ENCODE data around the gene MPP7. TPM values are rescaled to one million over a fixed set of nuclear protein-coding genes. Genes with fewer than 3 reads are reported as not detected.

The MPP7 gene
- total and polyA plus RNA-seq, 2 of the 8 experiments (the other 6 are each of a cell fraction or from before 2014, with no cell fraction given), result 1.9 to 9.3 TPM

DNA sequence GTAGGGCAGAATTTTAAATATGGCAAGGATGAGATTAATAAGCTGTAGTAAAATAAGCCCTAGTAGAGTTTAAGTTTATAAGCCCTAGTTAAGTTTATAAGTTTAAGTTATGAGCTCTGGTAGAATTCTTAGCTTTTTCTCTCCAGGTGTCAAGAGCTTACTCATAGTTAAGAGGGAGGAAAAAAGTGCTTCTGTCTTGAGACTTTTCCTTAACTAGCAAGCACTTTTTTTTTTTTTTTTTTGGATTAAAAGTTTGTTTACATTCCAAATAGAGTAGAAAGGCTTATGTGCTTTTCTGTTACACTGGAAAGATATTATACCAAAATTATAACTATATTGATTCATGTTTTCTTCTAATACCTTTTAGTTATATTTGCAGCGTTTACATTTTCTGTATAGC lies 25.5 kb upstream of the MPP7 start:
- H3K4me1 ChIP-seq (replicated peaks in 1 of 4; ENCODE audit: control insufficient read depth in 3 of 4, insufficient read depth in 4 of 4, low read length in 3 of 4), result peaks cover 0 to 10% (median 1%) of the 10 kb centered on the region in 4 experiments; a peak in 3 of 7 replicates
- H3K4ac ChIP-seq (replicated peaks; ENCODE audit: insufficient read length, low read depth, low read length), result no peak overlapping the region
- H3K18ac ChIP-seq (ENCODE audit: extremely low read depth, low read length), result no peak overlapping the region
- 84% methylated on average over 1 of the region's 1 CpG; no CpG with 5 or more reads in 1 of the 2 experiments for WGBS, 2 experiments (ENCODE audit: extremely low coverage in 1 of 2, insufficient coverage in 1 of 2, insufficient read length in 1 of 2, insufficient replicate concordance in 2 of 2, low coverage in 1 of 2, low lambda C conversion rate in 2 of 2, missing lambda C conversion rate in 1 of 2)
- H3K56ac ChIP-seq (replicated peaks; ENCODE audit: insufficient read length, low read depth, low read length), result no peak overlapping the region
- no peak overlapping the region for H2BK15ac ChIP-seq (ENCODE audit: low read length)
- H3K36me3 ChIP-seq (ENCODE audit: control insufficient read depth in 2 of 4, insufficient read depth in 4 of 4, low read length in 3 of 4), result no peaks in the 10 kb centered on the region
- H2AK5ac ChIP-seq (ENCODE audit: low read depth, low read length), result no peak overlapping the region
- H3K27ac ChIP-seq (ENCODE audit: low read depth, low read length), result no peak overlapping the region
- no peak overlapping the region for H2BK20ac ChIP-seq (ENCODE audit: low read length)
- DNase-seq (ENCODE audit: low read depth in 1 of 2, low spot score in 2 of 2) (no peak), FAIRE-seq (no peak)
- no peak overlapping the region for H4K8ac ChIP-seq (ENCODE audit: extremely low read depth, insufficient read depth, low read length)
- no peaks in the 10 kb centered on the region; the same call in 1 of the 2 replicates for H3K23me2 ChIP-seq (ENCODE audit: low read depth, low read length)
- H2BK120ac ChIP-seq (replicated peaks; ENCODE audit: low read depth, low read length), result no peak overlapping the region
- no peak overlapping the region for H3K4me2 ChIP-seq (ENCODE audit: insufficient read depth in 1 of 2, low read depth in 2 of 2, low read length in 2 of 2)
- ChIA-PET POLR2A (ENCODE audit: partially characterized antibody) (interaction anchor here (0.9 kb wide), 1 partner anchor 25 kb away, joined by 5 read pairs; the partner anchor contains the start of gene MPP7), CTCF (ENCODE audit: partially characterized antibody) (interaction anchor here (0.6 to 1.8 kb wide), 8 partner anchors 12 to 618 kb away, joined by 3 to 6 read pairs (median 4); no protein-coding TSS in a partner anchor)
- H3K79me1 ChIP-seq (ENCODE audit: low read depth, low read length), result no peaks in the 10 kb centered on the region
- no peak overlapping the region for H3K14ac ChIP-seq (ENCODE audit: insufficient read length)
- H2AFZ ChIP-seq (ENCODE audit: low read length), result no peak overlapping the region
- no peaks in the 10 kb centered on the region for H3K27me3 ChIP-seq (replicated peaks in 1 of 4; ENCODE audit: control insufficient read depth in 3 of 4, extremely low read depth in 1 of 4, insufficient read depth in 3 of 4, low read length in 3 of 4)
- H2BK12ac ChIP-seq (ENCODE audit: low read depth, low read length), result no peak overlapping the region
- no peak overlapping the region for H4K91ac ChIP-seq (replicated peaks; ENCODE audit: insufficient read length, low read length)
- no peak overlapping the region for H2BK5ac ChIP-seq (ENCODE audit: low read depth, low read length)
- H3K9me3 ChIP-seq (ENCODE audit: insufficient read depth in 2 of 2, low read depth in 1 of 2, low read length in 1 of 2), result no peaks in the 10 kb centered on the region
- no peak overlapping the region for H3K23ac ChIP-seq (ENCODE audit: insufficient read length)
- H3K4me3 ChIP-seq (ENCODE audit: extremely low read depth in 1 of 4, insufficient read depth in 2 of 4, low read depth in 3 of 4, low read length in 4 of 4), result no peak overlapping the region
- no peaks in the 10 kb centered on the region for H4K20me1 ChIP-seq (replicated peaks in 1 of 2; ENCODE audit: control insufficient read depth in 1 of 2, insufficient read depth in 2 of 2, low read length in 2 of 2)
- H4K5ac ChIP-seq (ENCODE audit: insufficient read length, low read depth, low read length), result no peak overlapping the region
- no peaks in the 10 kb centered on the region for H3K79me2 ChIP-seq (ENCODE audit: control insufficient read depth in 1 of 2, insufficient read depth in 2 of 2, low read length in 2 of 2)
- H3K9ac ChIP-seq (replicated peaks in 1 of 4; ENCODE audit: extremely low read depth in 1 of 4, low read depth in 3 of 4, low read length in 3 of 4), result no peak overlapping the region
- no peak for TF ChIP-seq RXRA (IDR thresholded peaks at IDR 0.05; ENCODE audit: insufficient read depth, low read depth, low read length)
- TF ChIP-seq POLR2AphosphoS5 (IDR thresholded peaks at IDR 0.05; ENCODE audit: low read depth, low read length), result no peak
- TF ChIP-seq RFX5 (IDR thresholded peaks at IDR 0.05; ENCODE audit: borderline replicate concordance, low read depth, low read length), result no peak
- no peak for TF ChIP-seq PHF8 (conservative IDR thresholded peaks at IDR 0.05; ENCODE audit: low read depth, low read length)
- TF ChIP-seq, protein P1, sequence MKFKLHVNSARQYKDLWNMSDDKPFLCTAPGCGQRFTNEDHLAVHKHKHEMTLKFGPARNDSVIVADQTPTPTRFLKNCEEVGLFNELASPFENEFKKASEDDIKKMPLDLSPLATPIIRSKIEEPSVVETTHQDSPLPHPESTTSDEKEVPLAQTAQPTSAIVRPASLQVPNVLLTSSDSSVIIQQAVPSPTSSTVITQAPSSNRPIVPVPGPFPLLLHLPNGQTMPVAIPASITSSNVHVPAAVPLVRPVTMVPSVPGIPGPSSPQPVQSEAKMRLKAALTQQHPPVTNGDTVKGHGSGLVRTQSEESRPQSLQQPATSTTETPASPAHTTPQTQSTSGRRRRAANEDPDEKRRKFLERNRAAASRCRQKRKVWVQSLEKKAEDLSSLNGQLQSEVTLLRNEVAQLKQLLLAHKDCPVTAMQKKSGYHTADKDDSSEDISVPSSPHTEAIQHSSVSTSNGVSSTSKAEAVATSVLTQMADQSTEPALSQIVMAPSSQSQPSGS (IDR thresholded peaks at IDR 0.05; ENCODE audit: low read length), result no peak
- TF ChIP-seq CTBP2 (IDR thresholded peaks at IDR 0.05; ENCODE audit: borderline replicate concordance, insufficient read depth, insufficient read length, low read length), result no peak
- TF ChIP-seq ASH2L (IDR thresholded peaks at IDR 0.05; ENCODE audit: low read length), result no peak
- TF ChIP-seq, protein P2, sequence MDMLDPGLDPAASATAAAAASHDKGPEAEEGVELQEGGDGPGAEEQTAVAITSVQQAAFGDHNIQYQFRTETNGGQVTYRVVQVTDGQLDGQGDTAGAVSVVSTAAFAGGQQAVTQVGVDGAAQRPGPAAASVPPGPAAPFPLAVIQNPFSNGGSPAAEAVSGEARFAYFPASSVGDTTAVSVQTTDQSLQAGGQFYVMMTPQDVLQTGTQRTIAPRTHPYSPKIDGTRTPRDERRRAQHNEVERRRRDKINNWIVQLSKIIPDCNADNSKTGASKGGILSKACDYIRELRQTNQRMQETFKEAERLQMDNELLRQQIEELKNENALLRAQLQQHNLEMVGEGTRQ (IDR thresholded peaks at IDR 0.05; ENCODE audit: low read length), result no peak
- TF ChIP-seq YY1 (IDR thresholded peaks at IDR 0.05; ENCODE audit: low read depth, low read length), result no peak
- no peak for TF ChIP-seq SUZ12 (IDR thresholded peaks at IDR 0.05; ENCODE audit: low read length)
- no peak for TF ChIP-seq GABPA (IDR thresholded peaks at IDR 0.05; ENCODE audit: borderline replicate concordance, insufficient read depth, low read length)

Measured in H1 (cell line).